HCT116 (cell line): ENCODE results near the gene C4A. TPM values are rescaled to one million over a fixed set of nuclear protein-coding genes. Genes with fewer than 3 reads are reported as not detected.

Experiments
- ATAC-seq: fragments of 200-7000 bp; cut with Tn5 transposase; 2 replicates; pipeline ENCODE4 v1.9.1; 2020; ENCODE audit warnings: mild to moderate bottlenecking, moderate library complexity
- BruUV-seq: library from RNA; stranded (reverse); fragments of 400-500 nt; replicated peaks from 2 replicates; lab custom pipeline; 2021; lab: Mats Ljungman, UMichigan
- CTCF ChIA-PET: fragments of 300-600 bp; sonication (Branson Sonifier 250); formaldehyde crosslinking; loops from one replicate; lab custom pipeline; 2021; ENCODE audit warnings: antibody characterized with exemption; lab: Charles Lee
- POLR2A ChIA-PET: fragments of 300-600, 350-600 bp; sonication (Branson Sonifier 250); formaldehyde crosslinking; loops from one replicate; lab custom pipeline; 2021; ENCODE audit warnings: antibody characterized with exemption; lab: Charles Lee
- RAD21 ChIA-PET, 2 experiments: fragments of 300-600 bp; sonication (Branson Sonifier 250); formaldehyde crosslinking; loops; one replicate each; lab custom pipeline; 2023; ENCODE audit warnings: low total read pairs in 2 of 2; ENCODE audit not compliant: uncharacterized antibody in 2 of 2, unreplicated experiment in 2 of 2, low non-redundant PET in 1 of 2; lab: Charles Lee
- DNase-seq: peaks from one replicate; pipeline ENCODE4 v3.0.0-alpha.2; 2010; ENCODE audit warnings: low read depth, low spot score
- H2AFZ ChIP-seq: fragments of 200-600 bp; shearing (Covaris generic), sonication (generic); 2 replicates; pipeline ENCODE4 v1.6.1; 2017; ENCODE audit warnings: low read depth, mixed run types, mixed read lengths, antibody characterized with exemption, low read length; ENCODE audit not compliant: poor library complexity, severe bottlenecking
- H3K27ac ChIP-seq: 2 replicates; pipeline ENCODE4 v1.5.1; 2012; ENCODE audit warnings: low read depth, low read length
- H3K27me3 ChIP-seq: fragments of 200-600 bp; sonication (generic); 2 replicates; pipeline ENCODE4 v1.6.1; 2016; ENCODE audit warnings: mixed run types, low read length, mixed read lengths; ENCODE audit not compliant: insufficient read depth
- H3K36me3 ChIP-seq, 2 experiments: fragments of 200-500 bp in 1 of 2; fragments of 200-600 bp in 1 of 2; sonication (Bioruptor generic) in 1 of 2; sonication (generic) in 1 of 2; 2 replicates each; pipeline versions ENCODE4 v1.5.1 to v1.6.1; 2014 to 2016; ENCODE audit warnings: low read length in 2 of 2, inconsistent platforms in 1 of 2, mixed read lengths in 1 of 2, mixed run types in 1 of 2; ENCODE audit not compliant: insufficient read depth in 2 of 2, control insufficient read depth in 1 of 2
- H3K4me1 ChIP-seq, 2 experiments: fragments of 200-600 bp in 1 of 2; sonication (generic) in 1 of 2; 2 replicates each; pipeline versions ENCODE4 v1.5.1 to v1.6.1; 2012 to 2017; ENCODE audit warnings: low read length in 2 of 2, inconsistent platforms in 1 of 2, mild to moderate bottlenecking in 1 of 2, mixed read lengths in 1 of 2, mixed run types in 1 of 2, moderate library complexity in 1 of 2; ENCODE audit not compliant: insufficient read depth in 2 of 2, control insufficient read depth in 1 of 2
- H3K4me2 ChIP-seq: fragments of 200-600 bp; sonication (generic); 2 replicates; pipeline ENCODE4 v1.6.1; 2017; ENCODE audit warnings: mixed run types, low read length, mixed read lengths
- H3K4me3 ChIP-seq, 2 experiments: fragments of 200-600 bp in 1 of 2; sonication (generic) in 1 of 2; replicated peaks in 1 of 2; 2 replicates each; pipeline ENCODE4 v1.5.1; 2011 to 2016; ENCODE audit warnings: low read length in 2 of 2, control low read depth in 1 of 2, low read depth in 1 of 2, mild to moderate bottlenecking in 1 of 2, mixed read lengths in 1 of 2, mixed run types in 1 of 2
- H3K79me2 ChIP-seq: fragments of 200-600 bp; sonication (generic); 2 replicates; pipeline ENCODE4 v1.6.1; 2017; ENCODE audit warnings: mild to moderate bottlenecking, mixed run types, low read length, moderate library complexity, mixed read lengths; ENCODE audit not compliant: insufficient read depth
- H3K9ac ChIP-seq: fragments of 200-600 bp; sonication (generic); 2 replicates; pipeline ENCODE4 v1.6.1; 2016; ENCODE audit warnings: low read length, mixed read lengths
- H3K9me2 ChIP-seq: fragments of 200-600 bp; sonication (generic), shearing (Covaris generic); 2 replicates; pipeline ENCODE4 v1.6.1; 2017; ENCODE audit warnings: mixed run types, mild to moderate bottlenecking, moderate library complexity; ENCODE audit not compliant: insufficient read depth
- H3K9me3 ChIP-seq, 2 experiments: fragments of 200-500 bp in 1 of 2; fragments of 200-600 bp in 1 of 2; sonication (Bioruptor generic) in 1 of 2; sonication (generic) in 1 of 2; 2 replicates each; pipeline ENCODE4 v1.6.1; 2014 to 2017; ENCODE audit warnings: low read length in 2 of 2, mixed read lengths in 2 of 2, inconsistent platforms in 1 of 2, low read depth in 1 of 2, mild to moderate bottlenecking in 1 of 2, mixed run types in 1 of 2, moderate library complexity in 1 of 2; ENCODE audit not compliant: control insufficient read depth in 1 of 2, insufficient read depth in 1 of 2
- H4K20me1 ChIP-seq: fragments of 200-600 bp; sonication (generic), shearing (Covaris generic); 2 replicates; pipeline ENCODE4 v1.6.1; 2017; ENCODE audit warnings: mixed run types, mild to moderate bottlenecking, moderate library complexity; ENCODE audit not compliant: insufficient read depth
- EGR1 ChIP-seq: IDR thresholded peaks from 2 replicates; pipeline ENCODE4 v1.6.1; 2012; ENCODE audit warnings: low read depth
- EZH2phosphoT487 ChIP-seq: fragments of 200-600 bp; IDR thresholded peaks from 2 replicates; pipeline ENCODE4 v1.6.1; 2018; ENCODE audit warnings: antibody characterized with exemption, borderline replicate concordance
- POLR2A ChIP-seq: IDR thresholded peaks from 2 replicates; pipeline ENCODE4 v1.7.0; 2011; ENCODE audit warnings: borderline replicate concordance; ENCODE audit not compliant: insufficient read depth, insufficient read length; ENCODE audit errors: extremely low read depth
- SRF ChIP-seq: IDR thresholded peaks from 2 replicates; pipeline ENCODE4 v1.6.1; 2012; ENCODE audit warnings: low read depth
- YY1 ChIP-seq: IDR thresholded peaks from 2 replicates; pipeline ENCODE4 v1.6.1; 2011; ENCODE audit warnings: low read length, low read depth, moderate library complexity, mild to moderate bottlenecking; ENCODE audit not compliant: insufficient replicate concordance; ENCODE audit errors: extremely low read depth
- ZFX ChIP-seq: fragments of 450-650 bp; IDR thresholded peaks from 2 replicates; pipeline ENCODE4 v1.6.1; 2017
- ZNF274 ChIP-seq: fragments of 200-500 bp; sonication (Bioruptor generic); IDR thresholded peaks from 2 replicates; pipeline ENCODE4 v1.6.1; 2014; ENCODE audit warnings: mild to moderate bottlenecking, low read depth, low read length, inconsistent platforms
- intact Hi-C: fragments of 100-400 bp; cut with micrococcal nuclease; formaldehyde crosslinking; loops from 2 replicates; pipeline ENCODE4 v1.10.0; 2022
- total RNA-seq: library from RNA; stranded (reverse); gene quantifications from one replicate; pipeline ENCODE4 v1.2.1, GENCODE V29; 2021; ENCODE audit not compliant: unreplicated experiment
- TF ChIP-seq, protein P1 (sequence below): IDR thresholded peaks from 2 replicates; pipeline ENCODE4 v1.6.1; 2011; ENCODE audit warnings: mild to moderate bottlenecking, low read length, moderate library complexity; ENCODE audit not compliant: insufficient replicate concordance; ENCODE audit errors: extremely low read depth
- TF ChIP-seq, protein P2 (sequence below): IDR thresholded peaks from 2 replicates; pipeline ENCODE4 v1.6.1; 2012

C4A gene
- total RNA-seq, 1 experiment from 2014 or later, result 5.1 TPM

GRCh38 chr6:31940256-31940664, 41.6 kb upstream of the C4A start (continued):
- TF ChIP-seq, protein P1, sequence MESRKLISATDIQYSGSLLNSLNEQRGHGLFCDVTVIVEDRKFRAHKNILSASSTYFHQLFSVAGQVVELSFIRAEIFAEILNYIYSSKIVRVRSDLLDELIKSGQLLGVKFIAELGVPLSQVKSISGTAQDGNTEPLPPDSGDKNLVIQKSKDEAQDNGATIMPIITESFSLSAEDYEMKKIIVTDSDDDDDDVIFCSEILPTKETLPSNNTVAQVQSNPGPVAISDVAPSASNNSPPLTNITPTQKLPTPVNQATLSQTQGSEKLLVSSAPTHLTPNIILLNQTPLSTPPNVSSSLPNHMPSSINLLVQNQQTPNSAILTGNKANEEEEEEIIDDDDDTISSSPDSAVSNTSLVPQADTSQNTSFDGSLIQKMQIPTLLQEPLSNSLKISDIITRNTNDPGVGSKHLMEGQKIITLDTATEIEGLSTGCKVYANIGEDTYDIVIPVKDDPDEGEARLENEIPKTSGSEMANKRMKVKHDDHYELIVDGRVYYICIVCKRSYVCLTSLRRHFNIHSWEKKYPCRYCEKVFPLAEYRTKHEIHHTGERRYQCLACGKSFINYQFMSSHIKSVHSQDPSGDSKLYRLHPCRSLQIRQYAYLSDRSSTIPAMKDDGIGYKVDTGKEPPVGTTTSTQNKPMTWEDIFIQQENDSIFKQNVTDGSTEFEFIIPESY, result no peak
- no peak for TF ChIP-seq POLR2A
- TF ChIP-seq, protein P2, sequence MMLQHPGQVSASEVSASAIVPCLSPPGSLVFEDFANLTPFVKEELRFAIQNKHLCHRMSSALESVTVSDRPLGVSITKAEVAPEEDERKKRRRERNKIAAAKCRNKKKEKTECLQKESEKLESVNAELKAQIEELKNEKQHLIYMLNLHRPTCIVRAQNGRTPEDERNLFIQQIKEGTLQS, result no peak
- no peak for TF ChIP-seq SRF
- TF ChIP-seq EZH2phosphoT487, result no peak
- no peak for TF ChIP-seq EGR1

- H3K27ac ChIP-seq, result no peak overlapping the region
- H3K4me3 ChIP-seq, result no peak overlapping the region
- H3K36me3 ChIP-seq, result no peaks in the 10 kb centered on the region
- H3K4me2 ChIP-seq, result no peak overlapping the region
- peaks cover 14 to 50% of the 10 kb centered on the region in 2 experiments; a peak in 3 of 4 replicates for H3K4me1 ChIP-seq
- ATAC-seq (no peak), DNase-seq (no peak)
- no peaks in the 10 kb centered on the region for H4K20me1 ChIP-seq
- no TSS peak for BruUV-seq
- ChIA-PET POLR2A (no interaction called here), CTCF (interaction anchor here (1.3 kb wide), 1 partner anchor 8 kb away, joined by 5 read pairs; no protein-coding TSS in a partner anchor), RAD21 (no interaction called here)
- H3K27me3 ChIP-seq, result no peaks in the 10 kb centered on the region
- TF ChIP-seq ZFX (no peak), YY1 (no peak), ZNF274 (no peak)
- H3K79me2 ChIP-seq, result no peaks in the 10 kb centered on the region
- H3K9me3 ChIP-seq, result no peaks in the 10 kb centered on the region
- H3K9ac ChIP-seq, result no peak overlapping the region
- H3K9me2 ChIP-seq, result no peaks in the 10 kb centered on the region; the same call in 1 of the 2 replicates
- H2AFZ ChIP-seq, result no peak overlapping the region
- intact Hi-C loops, result no loop called here
Observed at GRCh38 chr6:31943742-31944141, 38.1 kb upstream of the C4A start.
